NCI-H524 treated with DMSO at 0.1 percent for 48 hours (cell line): ENCODE measurements around the gene UPK3BL2.
"Not testable (repeated sequence)": the region's sequence is repeated elsewhere in the genome, so short reads cannot be mapped to it uniquely, and the experiment has no call there.

ENCODE experiments used
- DNase-seq: peaks from one replicate; lab custom pipeline; 2025; lab: John Stamatoyannopoulos, UW

Gene UPK3BL2, protein sequence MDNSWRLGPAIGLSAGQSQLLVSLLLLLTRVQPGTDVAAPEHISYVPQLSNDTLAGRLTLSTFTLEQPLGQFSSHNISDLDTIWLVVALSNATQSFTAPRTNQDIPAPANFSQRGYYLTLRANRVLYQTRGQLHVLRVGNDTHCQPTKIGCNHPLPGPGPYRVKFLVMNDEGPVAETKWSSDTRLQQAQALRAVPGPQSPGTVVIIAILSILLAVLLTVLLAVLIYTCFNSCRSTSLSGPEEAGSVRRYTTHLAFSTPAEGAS

DNA sequence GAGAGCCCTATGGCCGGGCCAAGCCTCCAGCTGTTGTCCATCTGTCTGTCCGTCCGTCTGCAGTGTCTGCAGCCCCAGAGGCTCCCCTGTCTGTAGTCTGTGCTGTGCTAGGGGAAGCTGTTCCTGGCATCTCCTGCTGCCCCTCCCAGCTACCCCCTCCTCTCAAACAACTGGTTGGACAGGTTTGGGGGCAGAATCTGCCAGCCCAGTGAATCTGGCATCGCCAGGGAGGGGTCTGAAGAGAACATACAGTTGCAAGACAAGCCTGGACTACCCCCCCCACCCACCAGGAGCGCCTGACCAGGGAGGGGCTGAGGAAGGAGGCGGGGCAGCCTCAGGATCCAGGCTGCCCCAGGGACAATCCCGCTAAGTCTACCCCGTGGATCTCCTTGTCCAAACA is at the start of gene UPK3BL2:
TSS of gene UPK3BL2 (minus strand) at position 101 of the 400 bp plus-strand sequence. CDS start at position 41, 60 bp downstream.
- DNase-seq = not testable (repeated sequence)

- DNase-seq = not testable (repeated sequence)
Observed at GRCh38 chr7:102592477-102593019, 49.1 kb upstream of the UPK3BL2 start.

DNA sequence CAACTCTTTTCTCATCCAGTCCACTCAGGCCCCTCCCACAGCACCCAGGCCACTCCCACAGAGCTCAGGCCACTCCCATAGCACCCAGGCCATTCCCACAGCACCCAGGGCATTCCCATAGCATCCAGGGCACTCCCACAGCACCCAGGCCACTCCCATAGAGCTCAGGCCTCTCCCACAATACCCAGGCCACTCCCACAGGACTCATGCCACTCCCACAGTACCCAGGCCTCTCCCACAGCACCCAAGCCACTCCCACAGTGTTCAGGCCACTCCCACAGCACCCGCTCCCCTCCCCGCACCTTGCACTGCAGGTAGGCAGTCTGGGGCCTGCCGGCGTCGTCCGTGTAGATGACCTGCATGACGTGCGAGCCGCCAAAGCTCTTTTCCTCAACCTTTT is 46.4 kb upstream of the UPK3BL2 start:
- DNase-seq = not testable (repeated sequence)

GRCh38 chr7:102583495-102583894 is 40.0 kb upstream of the UPK3BL2 start:
- DNase-seq = not testable (repeated sequence)

- DNase-seq = not testable (repeated sequence)
Observed at GRCh38 chr7:102581722-102582121, 38.2 kb upstream of the UPK3BL2 start.

GRCh38 chr7:102578486-102578885 is 35.0 kb upstream of the UPK3BL2 start:
- DNase-seq = not testable (repeated sequence)

DNA sequence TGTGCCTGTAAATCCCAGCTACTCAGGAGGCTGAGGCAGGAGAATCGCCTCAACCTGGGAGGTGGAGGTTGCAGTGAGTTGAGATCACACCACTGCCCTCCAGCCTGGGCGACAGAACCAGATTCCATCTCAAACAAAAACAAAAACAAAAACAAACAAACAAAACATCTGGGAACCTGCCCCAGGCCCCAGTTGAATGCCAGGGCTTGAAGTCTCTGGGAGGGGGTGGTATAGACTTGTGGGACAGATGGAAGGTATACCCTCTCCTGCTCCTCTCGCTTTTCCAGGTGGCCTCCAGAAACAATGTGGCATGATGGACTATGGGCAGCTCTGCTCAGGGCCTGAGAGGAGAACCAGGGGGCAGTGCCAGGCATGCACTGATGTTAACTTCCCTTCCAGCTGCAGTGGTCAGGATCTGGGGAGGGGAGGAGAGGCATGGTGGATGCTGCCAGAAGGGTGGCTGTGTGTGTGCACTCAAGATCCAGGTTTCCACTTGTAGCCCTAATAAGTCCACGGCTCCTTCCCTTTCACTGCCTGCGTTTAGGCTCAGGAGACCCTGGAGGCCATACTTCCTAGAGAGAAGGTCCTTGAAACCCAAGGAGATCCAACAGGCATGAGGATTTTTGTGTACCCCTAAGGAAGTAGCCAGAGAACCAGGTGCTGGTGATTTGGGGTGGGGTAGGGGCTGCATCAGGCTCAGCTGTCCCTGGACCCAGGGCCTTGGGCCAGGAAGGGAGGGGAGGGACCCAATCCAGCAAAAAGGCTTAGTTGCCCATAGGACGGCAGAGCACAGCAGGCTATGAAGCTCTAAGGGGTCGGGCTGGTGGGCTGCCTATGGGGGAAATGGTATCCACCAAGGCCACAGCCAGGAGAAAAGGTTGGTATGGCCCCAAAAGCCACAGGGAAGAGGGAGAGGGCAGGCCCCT is 34.1 kb upstream of the UPK3BL2 start:
- DNase-seq = not testable (repeated sequence)

GRCh38 chr7:102576363-102576762 is 32.9 kb upstream of the UPK3BL2 start:
- DNase-seq = not testable (repeated sequence)

DNA sequence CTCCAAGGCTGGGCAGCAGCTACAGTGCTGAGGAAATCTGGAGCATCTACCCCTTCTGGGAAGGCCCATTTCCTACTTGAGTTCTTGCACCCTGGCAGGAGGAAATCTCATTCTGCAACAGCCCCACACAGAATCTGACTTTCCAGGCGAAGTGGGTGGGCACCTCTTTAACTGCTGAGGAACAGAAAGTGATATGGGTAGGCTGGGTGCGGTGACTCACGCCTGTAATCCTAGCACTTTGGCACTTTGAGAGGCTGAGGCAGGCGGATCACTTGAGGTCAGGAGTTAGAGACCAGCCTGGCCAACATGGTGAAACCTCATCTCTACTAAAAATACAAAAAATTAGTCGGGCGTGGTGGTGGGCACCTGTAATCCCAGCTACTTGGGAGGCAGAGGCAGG is 31.1 kb upstream of the UPK3BL2 start:
- not testable (repeated sequence) for DNase-seq

DNA sequence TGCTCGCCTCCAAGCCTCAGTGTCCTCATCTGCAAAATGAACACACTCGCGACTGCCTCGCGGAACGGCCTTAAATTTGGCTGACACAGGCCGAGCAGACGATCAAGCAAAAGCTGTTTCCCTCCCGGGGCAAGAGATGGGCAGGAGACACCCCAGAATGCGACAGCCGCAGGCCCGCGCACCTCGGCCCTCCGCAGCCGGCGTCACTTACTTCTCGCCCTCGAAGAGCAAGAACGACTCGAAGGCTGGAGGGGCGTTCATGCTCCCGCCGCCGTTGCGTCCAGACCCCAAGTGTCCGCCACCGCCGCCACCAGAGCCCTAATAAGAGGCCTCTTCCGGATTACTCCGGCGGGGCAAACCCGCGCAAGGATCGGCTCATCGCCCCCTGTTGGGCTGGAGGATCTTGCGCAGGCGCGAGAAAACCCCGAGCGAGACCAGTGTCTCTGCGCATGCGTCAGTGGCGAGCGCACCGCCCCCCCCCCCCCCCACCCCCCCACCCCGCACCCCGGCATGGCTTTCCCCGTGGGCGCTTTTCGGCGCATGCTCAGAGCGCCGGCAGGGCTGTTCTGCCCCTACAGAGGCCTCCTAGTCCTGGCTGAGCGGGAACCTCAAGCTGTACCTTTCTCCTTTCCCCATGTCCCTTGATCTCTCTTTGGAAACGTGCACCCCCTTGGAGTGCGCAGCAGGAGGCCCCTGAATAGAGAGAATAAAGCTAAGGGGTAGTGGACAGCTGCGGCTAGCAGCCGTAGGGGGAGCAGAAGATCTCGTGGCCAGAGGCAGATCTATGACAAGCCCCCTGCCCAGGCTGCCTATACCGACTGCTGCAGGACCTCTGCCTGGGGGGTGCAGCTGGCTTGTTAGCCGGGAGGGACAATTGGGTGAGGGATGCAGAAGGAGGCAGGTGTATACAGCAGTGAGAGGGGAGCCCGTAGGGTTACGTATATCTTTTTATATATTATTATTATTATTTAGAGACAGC is 29.1 kb upstream of the UPK3BL2 start, which contains the start of gene POLR2J3:
TSS of gene POLR2J3 (minus strand) at position 323 of the 979 bp plus-strand sequence. CDS start at position 261, 62 bp downstream.
- not testable (repeated sequence) for DNase-seq

- DNase-seq = not testable (repeated sequence)
Observed at GRCh38 chr7:102568620-102569019, 25.1 kb upstream of the UPK3BL2 start.

- DNase-seq = not testable (repeated sequence)
Observed at GRCh38 chr7:102550808-102551422, 7.4 kb upstream of the UPK3BL2 start, which contains the start of gene SPDYE2. SPDYE2 (plus strand) TSS chr7:102551226; CDS start chr7:102553256, 2,030 bp downstream.

DNA sequence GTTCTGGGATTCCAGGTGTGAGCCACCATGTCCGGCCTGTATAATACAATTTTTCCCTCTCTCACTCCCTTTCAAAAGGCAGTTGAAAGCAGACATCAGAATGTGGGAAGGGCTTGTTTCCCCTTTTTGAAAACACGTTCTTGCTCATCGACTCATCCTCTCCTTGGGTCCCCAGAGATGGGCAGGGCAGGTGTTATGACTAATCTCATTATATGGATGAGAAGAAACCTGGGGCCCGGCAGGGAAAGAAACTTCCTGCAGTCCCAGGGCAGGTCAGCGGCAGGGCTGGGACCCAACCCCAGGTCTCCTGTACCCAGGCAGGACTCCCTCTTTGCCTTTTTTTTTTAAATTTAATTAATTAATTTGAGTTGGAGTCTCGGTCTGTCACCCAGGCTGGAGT is 2.9 kb upstream of the UPK3BL2 start:
- not testable (repeated sequence) for DNase-seq

- not testable (repeated sequence) for DNase-seq
Observed at GRCh38 chr7:102545288-102545687, 1.8 kb upstream of the UPK3BL2 start.

GRCh38 chr7:102544372-102544771 is 876 bp upstream of the UPK3BL2 start:
- DNase-seq = not testable (repeated sequence)

DNA sequence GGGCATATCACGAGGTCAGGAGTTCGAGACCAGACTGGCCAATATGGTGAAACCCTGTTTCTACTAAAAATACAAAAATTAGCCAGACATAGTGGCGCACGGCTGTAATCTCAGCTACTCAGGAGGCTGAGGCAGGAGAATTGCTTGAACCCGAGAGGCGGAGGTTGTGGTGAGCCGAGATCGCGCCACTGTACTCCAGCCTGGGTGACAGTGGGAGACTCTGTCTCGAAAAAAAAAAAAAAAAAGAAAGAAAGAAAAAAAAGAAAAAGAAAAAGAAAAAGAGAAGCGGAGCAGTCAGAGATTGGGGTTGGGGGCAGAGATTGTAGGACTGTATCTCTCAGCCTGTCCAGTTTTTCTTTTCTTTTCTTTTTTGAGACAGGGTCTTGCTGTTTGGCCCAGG is 725 bp downstream of the UPK3BL2 start:
- DNase-seq = not testable (repeated sequence)

DNA sequence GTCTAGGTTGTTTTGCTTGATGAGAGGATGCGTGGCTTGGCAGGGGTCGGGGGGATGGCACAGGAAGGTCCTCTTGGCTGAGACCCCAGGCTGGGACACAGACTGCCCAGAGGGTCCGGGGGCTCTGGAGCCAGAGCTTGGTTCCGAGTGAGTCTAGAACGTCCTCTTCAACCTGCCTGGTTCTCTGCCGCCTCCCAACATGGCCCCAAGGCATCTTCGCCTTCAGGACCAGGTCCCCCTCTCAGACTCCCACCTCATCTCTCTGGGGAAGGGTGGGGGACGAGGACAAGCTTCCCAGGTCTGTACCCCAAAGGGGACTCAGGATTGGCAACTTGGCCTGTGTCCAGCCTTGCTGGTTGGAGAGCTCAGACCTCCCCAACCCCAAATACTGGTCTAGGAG is 1.4 kb downstream of the UPK3BL2 start:
- not testable (repeated sequence) for DNase-seq

DNA sequence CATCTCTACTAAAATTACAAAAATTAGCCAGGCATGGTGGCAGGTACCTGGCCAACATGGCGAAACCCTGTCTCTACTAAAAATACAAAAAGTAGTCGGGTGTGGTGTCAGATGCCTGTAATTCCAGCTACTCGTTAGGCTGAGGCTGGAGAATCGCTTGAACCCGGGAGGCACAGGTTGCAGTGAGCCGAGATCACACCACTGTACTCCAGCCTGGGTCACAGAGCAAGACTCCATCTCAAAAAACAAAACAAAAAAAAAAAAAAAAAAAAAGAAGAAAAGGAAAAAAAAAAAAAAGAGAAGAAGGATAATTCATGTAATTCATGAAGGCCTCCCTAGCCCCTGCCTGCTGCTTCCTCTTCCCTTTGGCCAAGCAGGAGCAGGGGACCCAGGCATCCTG is 2.9 kb downstream of the UPK3BL2 start:
- DNase-seq = not testable (repeated sequence)

DNA sequence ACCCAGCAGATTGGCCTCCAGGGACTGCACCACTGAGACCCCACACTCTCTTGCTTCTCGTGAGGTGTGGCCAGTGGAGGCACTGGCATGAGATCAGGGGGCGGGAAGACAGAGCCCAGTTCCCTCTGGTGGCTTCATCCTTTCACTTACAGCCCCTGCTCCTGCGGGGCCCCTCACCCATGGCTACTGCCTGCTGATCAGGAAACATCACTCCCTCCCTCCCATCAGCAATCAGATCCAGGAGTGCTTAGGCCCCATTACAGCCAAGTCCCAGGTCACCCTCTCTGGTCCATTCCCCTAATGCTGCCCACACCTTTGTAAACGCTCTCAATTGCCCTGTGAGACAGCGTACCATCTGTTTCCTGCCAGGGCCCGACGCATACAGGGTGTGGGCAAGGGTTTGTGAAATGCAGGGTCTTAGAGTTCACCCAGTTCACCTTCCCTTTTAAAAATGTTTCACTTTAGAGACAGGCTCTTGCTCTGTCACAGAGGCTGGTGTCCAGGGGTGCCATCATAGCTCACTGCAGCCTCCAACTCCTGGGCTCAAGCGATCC is 8.4 kb downstream of the UPK3BL2 start:
- not testable (repeated sequence) for DNase-seq

DNA sequence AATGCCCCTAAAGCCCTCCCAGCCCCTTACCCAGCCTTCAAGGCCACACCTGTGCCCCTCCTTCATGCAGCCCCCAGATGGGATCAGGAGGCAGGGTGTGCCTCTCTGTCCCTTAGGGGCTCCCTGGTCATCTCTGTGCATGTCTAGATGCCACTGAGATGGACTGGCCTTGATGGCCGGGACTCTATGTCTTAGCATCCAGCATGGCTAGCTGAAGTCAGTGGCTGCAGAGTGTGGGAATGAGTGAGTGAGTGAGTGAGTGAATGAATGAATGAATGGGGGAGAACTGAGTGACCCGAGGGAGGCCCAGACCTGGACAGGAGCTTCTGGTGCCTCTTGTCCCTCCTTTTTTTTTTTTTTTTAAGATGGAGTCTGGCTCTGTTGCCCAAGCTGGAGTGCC is 11.4 kb downstream of the UPK3BL2 start:
- not testable (repeated sequence) for DNase-seq
